Esophagus (tissue), 2 donors: ENCODE measurements around the gene CCDC177. TPM values are rescaled to one million over a fixed set of nuclear protein-coding genes. Genes with fewer than 3 reads are reported as not detected.

ENCODE experiments used
- H3K27ac ChIP-seq, 2 donors: one replicate each; pipeline ENCODE4 v1.5.1; 2013; ENCODE audit warnings: low read depth in 2 of 2, mild to moderate bottlenecking in 2 of 2, inconsistent platforms in 1 of 2, low read length in 1 of 2, moderate library complexity in 1 of 2
- H3K27me3 ChIP-seq, 2 donors: one replicate each; pipeline ENCODE4 v1.6.1; 2013; ENCODE audit warnings: low read length in 2 of 2, control low read depth in 1 of 2, mild to moderate bottlenecking in 1 of 2; ENCODE audit not compliant: insufficient read depth in 2 of 2, control insufficient read depth in 1 of 2
- H3K36me3 ChIP-seq, 2 donors: one replicate each; pipeline ENCODE4 v1.6.1; 2013; ENCODE audit warnings: low read length in 1 of 2; ENCODE audit not compliant: control insufficient read depth in 2 of 2, insufficient read depth in 2 of 2
- H3K4me1 ChIP-seq, 2 donors: one replicate each; pipeline ENCODE4 v1.6.1; 2013; ENCODE audit warnings: low read length in 1 of 2; ENCODE audit not compliant: control insufficient read depth in 2 of 2, insufficient read depth in 2 of 2
- H3K4me3 ChIP-seq, 2 donors: one replicate each; pipeline ENCODE4 v1.5.1; 2013; ENCODE audit warnings: low read length in 2 of 2, mild to moderate bottlenecking in 2 of 2, low read depth in 1 of 2, moderate library complexity in 1 of 2
- H3K9me3 ChIP-seq, 2 donors: one replicate each; pipeline ENCODE4 v1.6.1; 2013; ENCODE audit warnings: mild to moderate bottlenecking in 2 of 2, low read depth in 1 of 2, low read length in 1 of 2, moderate library complexity in 1 of 2; ENCODE audit not compliant: control insufficient read depth in 2 of 2, insufficient read depth in 1 of 2
- WGBS, 2 donors: extraction: QIAGEN DNeasy Blood & Tissue Kit; methylation state at CpG; one replicate each; pipeline ENCODE4 v1.1.7; 2013; 5-methylcytosine and 5-hydroxymethylcytosine counted together
- polyA plus RNA-seq, 2 donors: library from polyadenylated mRNA; stranded (reverse); fragments of 200-250 nt; gene quantifications; one replicate each; pipeline ENCODE4 v1.2.3, GENCODE V29; 2013
- donor health status: healthy with polysubstance abuse.
- donor health status: Bipolar disorder and iron deficiency.

Gene CCDC177
- polyA plus RNA-seq, 2 donors: 0.01 to 0.04 TPM

DNA sequence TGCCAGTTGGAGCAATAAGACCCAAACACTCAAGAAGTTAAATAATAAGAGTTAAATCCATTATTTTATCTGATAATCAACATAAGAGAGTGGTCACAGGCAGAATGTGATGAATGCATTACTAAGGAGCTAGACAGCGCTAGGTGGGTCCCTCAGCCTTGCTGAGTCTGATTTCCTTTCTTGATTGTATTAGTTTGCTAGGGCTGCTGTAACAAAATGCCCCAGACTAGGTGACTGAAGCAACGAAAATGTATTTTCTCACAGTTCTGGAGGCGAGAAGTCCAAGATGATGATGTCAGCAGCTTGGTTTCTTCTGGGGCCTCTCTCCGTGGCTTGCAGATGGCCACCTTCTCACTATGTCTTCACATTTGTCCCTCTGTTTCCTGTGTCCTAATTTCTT is 8.2 kb upstream of the CCDC177 start:
- no peaks in the 10 kb centered on the region for H3K9me3 ChIP-seq
- no peaks in the 10 kb centered on the region for H3K27me3 ChIP-seq
- no peaks in the 10 kb centered on the region for H3K36me3 ChIP-seq
- WGBS, 2 donors: 83 to 92% methylated on average over 4 of the region's 4 CpGs
- no peak overlapping the region for H3K27ac ChIP-seq
- peaks cover 0 to 4% of the 10 kb centered on the region in 2 donors for H3K4me1 ChIP-seq
- H3K4me3 ChIP-seq: no peak overlapping the region

DNA sequence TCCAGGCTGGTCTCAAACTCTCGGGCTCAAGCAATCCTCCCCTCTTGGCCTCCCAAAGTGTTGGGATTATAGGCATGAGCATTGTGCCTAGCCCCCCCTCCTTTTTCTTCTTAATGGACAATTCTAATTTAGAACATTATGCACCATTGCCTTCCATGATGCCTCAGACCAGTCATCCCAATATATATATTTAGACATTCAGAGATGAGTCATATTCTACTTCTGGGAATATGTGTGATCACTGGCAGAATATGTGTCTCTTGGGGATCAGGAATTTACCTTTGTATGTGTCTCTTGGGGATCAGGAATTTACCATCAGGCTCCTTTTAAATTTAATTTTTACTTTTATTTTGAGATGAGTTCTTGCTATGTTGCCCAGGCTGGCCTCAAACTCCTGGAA is 7.5 kb upstream of the CCDC177 start:
- no peak overlapping the region for H3K4me3 ChIP-seq
- H3K27me3 ChIP-seq: no peaks in the 10 kb centered on the region
- 85 to 98% methylated on average over 1 of the region's 1 CpG for WGBS, 2 donors
- H3K27ac ChIP-seq: no peak overlapping the region
- no peaks in the 10 kb centered on the region for H3K9me3 ChIP-seq
- H3K36me3 ChIP-seq: no peaks in the 10 kb centered on the region
- H3K4me1 ChIP-seq: no peaks in the 10 kb centered on the region

DNA sequence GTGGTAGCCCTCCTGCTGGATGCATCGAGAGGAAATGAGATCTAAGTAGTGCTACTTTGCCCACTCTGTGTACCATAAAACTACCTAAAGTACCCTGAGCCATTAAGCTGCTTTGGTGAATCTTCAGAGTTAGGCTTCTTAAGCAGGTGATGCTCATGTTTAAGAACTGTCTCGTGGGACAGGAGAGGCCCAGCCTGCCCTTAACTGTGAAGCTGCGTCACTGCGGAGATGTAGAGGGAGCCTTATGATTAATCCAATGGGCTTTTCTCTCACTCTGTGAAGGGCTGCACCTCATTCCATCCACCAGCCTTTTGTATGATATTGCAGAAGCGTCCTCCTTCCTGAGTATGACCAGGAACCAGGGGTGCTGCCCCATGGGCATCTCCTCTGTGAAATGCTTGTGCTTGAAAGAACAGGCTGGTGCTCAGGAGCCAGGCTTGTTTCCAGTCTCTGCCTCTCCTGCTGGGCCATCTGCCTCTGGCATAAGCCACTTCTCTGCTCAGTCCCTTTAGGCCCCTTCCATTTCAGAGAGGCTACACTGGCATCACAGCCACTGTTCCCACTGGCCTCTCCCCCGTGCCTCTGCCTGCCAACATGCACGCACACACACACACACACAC is 6.8 kb upstream of the CCDC177 start:
- Histone ChIP-seq H3K27me3 (no peaks in the 10 kb centered on the region), H3K36me3 (no peaks in the 10 kb centered on the region), H3K4me3 (no peak overlapping the region), H3K4me1 (no peaks in the 10 kb centered on the region), H3K27ac (no peak overlapping the region), H3K9me3 (no peaks in the 10 kb centered on the region)
- WGBS, 2 donors: 86 to 89% methylated on average over 7 of the region's 7 CpGs

DNA sequence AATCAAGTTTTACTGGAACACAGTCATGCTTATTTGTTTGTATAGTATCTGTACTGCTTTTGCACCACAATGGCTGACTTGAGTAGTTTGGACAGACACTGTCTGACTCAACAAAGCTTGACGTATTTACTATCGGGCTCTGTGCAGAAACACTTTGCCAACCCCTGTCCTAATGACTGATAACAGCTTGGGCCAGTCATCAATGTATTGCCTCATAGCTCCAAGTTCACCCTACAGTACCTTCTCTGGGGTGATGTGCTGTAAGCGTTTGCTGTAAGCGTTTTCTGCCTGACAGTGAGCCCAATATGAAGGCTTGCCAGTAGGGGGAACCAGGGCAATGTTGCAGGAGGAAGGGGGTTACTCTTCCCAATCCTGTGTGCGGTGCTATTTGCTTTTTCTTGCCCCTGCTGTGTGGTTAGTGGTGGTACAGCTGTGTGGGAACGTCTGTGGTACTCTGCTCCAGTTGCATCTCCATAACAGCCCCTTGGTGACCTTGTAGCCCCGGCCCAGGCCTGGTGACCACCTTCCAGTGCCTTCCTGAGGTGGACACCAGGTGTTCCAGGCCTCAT is 5.4 kb upstream of the CCDC177 start:
- Histone ChIP-seq H3K4me1 (no peaks in the 10 kb centered on the region), H3K4me3 (no peak overlapping the region), H3K27me3 (no peaks in the 10 kb centered on the region), H3K36me3 (no peaks in the 10 kb centered on the region), H3K9me3 (no peaks in the 10 kb centered on the region), H3K27ac (peak overlapping the region; percentile 25 to 70)
- 30 to 39% methylated on average over 7 of the region's 7 CpGs for WGBS, 2 donors

DNA sequence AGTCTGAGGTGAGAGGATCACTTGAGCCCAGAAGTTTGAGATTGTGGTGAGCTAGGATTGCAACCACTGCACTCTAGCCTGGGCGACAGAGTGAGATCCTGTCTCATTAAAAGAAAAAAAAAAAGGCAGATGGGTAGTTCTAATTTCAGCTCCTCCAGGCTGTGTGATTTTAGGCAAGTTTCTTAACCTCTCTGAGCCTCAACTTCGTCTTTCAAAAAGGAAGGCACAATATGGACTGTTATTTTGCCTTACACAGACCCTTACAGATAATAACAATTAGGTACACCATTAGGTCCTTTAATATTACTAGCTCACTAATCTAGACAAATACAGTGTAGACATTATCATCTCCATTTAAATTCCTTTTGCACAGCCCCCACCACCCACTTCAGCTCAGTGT is 4.8 kb upstream of the CCDC177 start:
- H3K36me3 ChIP-seq: no peaks in the 10 kb centered on the region
- peaks cover 1 to 3% of the 10 kb centered on the region in 2 donors for H3K4me1 ChIP-seq
- H3K27me3 ChIP-seq: peaks cover 0 to under 1% of the 10 kb centered on the region in 2 donors
- H3K4me3 ChIP-seq: no peak overlapping the region
- peak overlapping the region in 1 of 2 donors; percentile 18 for H3K27ac ChIP-seq
- WGBS, 2 donors: 85% methylated on average over 2 of the region's 2 CpGs
- H3K9me3 ChIP-seq: no peaks in the 10 kb centered on the region

DNA sequence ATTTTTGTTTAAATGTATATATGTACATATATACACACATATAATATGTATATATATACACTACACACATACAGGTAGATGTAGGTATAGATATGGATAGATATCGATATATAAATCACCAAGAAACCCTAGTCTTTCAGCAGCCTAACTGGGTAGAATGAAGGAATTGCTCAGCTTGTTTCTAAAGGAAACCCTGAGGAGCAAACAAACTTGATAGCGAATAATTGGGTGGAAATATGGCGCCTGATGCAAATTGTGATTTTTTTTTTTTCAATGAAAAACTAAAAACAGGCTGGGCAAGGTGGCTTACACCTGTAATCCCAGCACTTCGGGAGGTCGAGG is 254 bp upstream of the CCDC177 start:
- Histone ChIP-seq H3K9me3 (peaks cover 0 to 8% of the 10 kb centered on the region in 2 donors), H3K4me1 (peaks cover 12 to 23% of the 10 kb centered on the region in 2 donors), H3K27ac (no peak overlapping the region), H3K27me3 (peaks cover 0 to 25% of the 10 kb centered on the region in 2 donors), H3K4me3 (no peak overlapping the region), H3K36me3 (no peaks in the 10 kb centered on the region)
- 33 to 34% methylated on average over 5 of the region's 5 CpGs for WGBS, 2 donors

DNA sequence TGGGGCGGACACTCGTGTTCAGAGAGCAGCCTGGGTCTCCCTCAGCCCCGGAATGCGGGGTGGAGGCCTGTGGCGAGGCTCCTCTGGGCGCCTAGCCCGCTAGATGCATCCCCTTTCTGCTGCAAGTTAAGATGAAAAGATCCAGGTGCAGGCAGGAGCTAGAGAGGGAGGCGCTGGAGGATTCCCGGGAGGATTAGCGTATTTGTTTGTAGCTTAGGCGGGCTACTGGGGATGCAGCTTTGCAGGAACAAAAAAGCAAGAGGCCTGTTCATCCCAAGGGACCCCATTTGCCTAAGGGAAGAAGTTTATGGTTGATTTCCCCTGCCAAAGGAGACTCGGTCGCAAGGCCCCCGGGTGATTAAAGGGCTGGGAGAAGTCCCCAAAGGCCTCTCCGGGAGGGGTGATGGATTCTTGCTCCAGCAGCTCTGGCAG is 824 bp downstream of the CCDC177 start:
- H3K27ac ChIP-seq: no peak overlapping the region
- no peaks in the 10 kb centered on the region for H3K36me3 ChIP-seq
- peaks cover 0 to 25% of the 10 kb centered on the region in 2 donors for H3K27me3 ChIP-seq
- H3K4me1 ChIP-seq: peaks cover 12 to 23% of the 10 kb centered on the region in 2 donors
- 3 to 9% methylated on average over 15 of the region's 15 CpGs for WGBS, 2 donors
- H3K4me3 ChIP-seq: no peak overlapping the region
- peaks cover 0 to 8% of the 10 kb centered on the region in 2 donors for H3K9me3 ChIP-seq

DNA sequence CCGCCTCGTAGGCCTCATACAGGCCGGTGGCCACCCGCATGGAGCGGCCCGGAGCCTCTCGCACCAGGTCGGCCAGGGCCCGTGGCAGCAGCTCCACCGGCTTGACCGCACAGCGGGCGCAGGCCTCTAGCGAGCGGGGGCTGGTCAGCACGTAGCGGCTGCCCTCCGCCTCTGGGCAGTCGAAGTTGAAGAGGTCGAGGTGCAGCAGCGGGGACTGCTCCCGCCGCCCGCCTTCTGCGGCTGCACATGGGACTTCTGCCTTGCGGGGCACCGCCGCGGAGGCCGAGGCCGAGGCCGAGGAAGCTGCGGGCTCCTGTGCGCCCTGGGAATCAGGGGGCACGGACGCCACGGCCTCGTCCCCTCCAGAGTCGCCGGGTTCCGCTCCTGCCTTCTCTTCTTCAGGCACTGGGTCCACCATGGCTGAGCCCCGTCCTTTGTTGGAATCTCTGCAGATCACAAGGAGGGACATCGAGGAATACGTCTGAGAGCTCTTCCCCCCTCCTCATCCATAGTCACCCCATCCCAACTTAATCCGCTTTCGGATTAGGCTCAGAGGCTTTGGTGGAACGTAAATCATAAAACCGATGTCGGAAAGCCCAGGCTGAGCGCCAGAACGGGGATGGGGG is 1.4 kb downstream of the CCDC177 start:
- H3K36me3 ChIP-seq: no peaks in the 10 kb centered on the region
- WGBS, 2 donors: 33 to 35% methylated on average over 43 to 51 of the region's 51 CpGs
- peaks cover 0 to 8% of the 10 kb centered on the region in 2 donors for H3K9me3 ChIP-seq
- peaks cover 0 to 25% of the 10 kb centered on the region in 2 donors for H3K27me3 ChIP-seq
- H3K4me3 ChIP-seq: no peak overlapping the region
- H3K27ac ChIP-seq: no peak overlapping the region
- H3K4me1 ChIP-seq: peaks cover 12 to 23% of the 10 kb centered on the region in 2 donors

DNA sequence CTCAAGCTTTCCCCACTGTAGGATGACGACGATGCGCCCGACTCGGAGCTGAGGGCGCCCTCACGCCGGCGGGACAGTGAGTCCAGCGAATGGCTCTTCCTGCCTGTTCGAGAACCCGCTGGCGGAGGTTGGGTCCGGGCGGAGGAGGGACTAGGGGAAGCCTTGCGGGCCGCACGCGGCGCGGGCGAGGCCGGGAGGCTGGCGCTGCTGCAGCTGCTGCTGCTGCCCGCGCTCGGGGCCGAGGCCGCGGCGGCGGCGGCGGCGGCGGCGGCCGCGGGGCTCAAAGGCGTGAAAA is 1.9 kb downstream of the CCDC177 start:
- Histone ChIP-seq H3K4me1 (peaks cover 12 to 23% of the 10 kb centered on the region in 2 donors), H3K4me3 (no peak overlapping the region), H3K36me3 (no peaks in the 10 kb centered on the region), H3K27ac (no peak overlapping the region), H3K9me3 (peaks cover 0 to 8% of the 10 kb centered on the region in 2 donors), H3K27me3 (peaks cover 0 to 25% of the 10 kb centered on the region in 2 donors)
- 42 to 44% methylated on average over 24 to 40 of the region's 40 CpGs for WGBS, 2 donors
